GM06990 (cell line): ENCODE data around the gene TAF4.
"Not testable (repeated sequence)": the region's sequence is repeated elsewhere in the genome, so short reads cannot be mapped to it uniquely, and the experiment has no call there.

Experiments used
- DNase-seq: peaks from one replicate; pipeline ENCODE4 v3.0.0-alpha.2; 2011; ENCODE audit not compliant: insufficient read length; ENCODE audit errors: extremely low read depth
- H3K27me3 ChIP-seq: replicated peaks from 2 replicates; pipeline ENCODE4 v1.6.0; 2011; ENCODE audit warnings: low read length; ENCODE audit not compliant: control insufficient read depth, insufficient read depth
- H3K36me3 ChIP-seq: 2 replicates; pipeline ENCODE4 v1.5.1; 2011; ENCODE audit warnings: low read length; ENCODE audit not compliant: control insufficient read depth, insufficient read depth
- H3K4me3 ChIP-seq: replicated peaks from 2 replicates; pipeline ENCODE4 v1.5.1; 2011; ENCODE audit warnings: low read depth, mild to moderate bottlenecking, control low read depth, low read length
- TF ChIP-seq, protein P1 (sequence below): IDR thresholded peaks from 2 replicates; pipeline ENCODE4 v1.5.1; 2011; ENCODE audit warnings: low read length, control low read depth, mild to moderate bottlenecking, inconsistent platforms; ENCODE audit not compliant: insufficient read depth, poor library complexity, severe bottlenecking

The TAF4 gene

DNA sequence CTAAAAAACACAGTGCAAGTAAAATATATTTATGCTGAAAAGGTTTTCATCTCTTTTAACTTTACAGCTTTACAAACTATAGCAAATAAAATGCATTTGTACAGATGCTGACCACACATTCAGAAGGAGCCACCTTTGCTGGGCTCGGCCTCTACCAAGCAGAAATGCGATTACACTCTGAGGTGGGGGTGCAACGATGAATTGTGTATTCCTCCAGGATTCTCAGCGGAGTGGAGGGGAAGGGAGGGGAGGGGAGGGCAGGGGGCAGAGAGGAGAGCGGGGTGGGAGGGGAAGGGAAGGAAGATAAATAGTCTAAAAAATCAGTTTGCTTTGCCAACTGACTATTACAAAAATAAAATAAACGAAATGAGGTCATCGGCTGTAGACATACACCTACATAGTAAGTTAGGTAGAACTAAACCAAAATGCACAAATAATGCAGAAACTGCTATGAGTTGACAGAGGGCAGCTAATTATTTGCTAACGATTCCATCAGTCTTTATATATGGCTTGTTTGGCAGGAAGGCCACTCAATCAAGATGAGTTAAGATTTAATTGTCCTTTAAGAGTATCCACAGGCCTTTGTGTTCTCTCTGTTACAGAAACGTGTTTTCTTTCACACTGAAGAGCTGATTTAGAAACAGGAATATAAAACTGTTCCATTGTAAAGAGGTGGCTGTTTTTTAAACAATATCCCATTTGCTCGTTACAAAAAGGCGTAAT, 90.1 kb downstream of the TAF4 start:
- no peak overlapping the region for H3K4me3 ChIP-seq
- DNase-seq: no peak
- TF ChIP-seq, protein P1, sequence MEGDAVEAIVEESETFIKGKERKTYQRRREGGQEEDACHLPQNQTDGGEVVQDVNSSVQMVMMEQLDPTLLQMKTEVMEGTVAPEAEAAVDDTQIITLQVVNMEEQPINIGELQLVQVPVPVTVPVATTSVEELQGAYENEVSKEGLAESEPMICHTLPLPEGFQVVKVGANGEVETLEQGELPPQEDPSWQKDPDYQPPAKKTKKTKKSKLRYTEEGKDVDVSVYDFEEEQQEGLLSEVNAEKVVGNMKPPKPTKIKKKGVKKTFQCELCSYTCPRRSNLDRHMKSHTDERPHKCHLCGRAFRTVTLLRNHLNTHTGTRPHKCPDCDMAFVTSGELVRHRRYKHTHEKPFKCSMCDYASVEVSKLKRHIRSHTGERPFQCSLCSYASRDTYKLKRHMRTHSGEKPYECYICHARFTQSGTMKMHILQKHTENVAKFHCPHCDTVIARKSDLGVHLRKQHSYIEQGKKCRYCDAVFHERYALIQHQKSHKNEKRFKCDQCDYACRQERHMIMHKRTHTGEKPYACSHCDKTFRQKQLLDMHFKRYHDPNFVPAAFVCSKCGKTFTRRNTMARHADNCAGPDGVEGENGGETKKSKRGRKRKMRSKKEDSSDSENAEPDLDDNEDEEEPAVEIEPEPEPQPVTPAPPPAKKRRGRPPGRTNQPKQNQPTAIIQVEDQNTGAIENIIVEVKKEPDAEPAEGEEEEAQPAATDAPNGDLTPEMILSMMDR: no peak
- H3K27me3 ChIP-seq: no peaks in the 10 kb centered on the region
- H3K36me3 ChIP-seq: peaks cover 13% of the 10 kb centered on the region

DNA sequence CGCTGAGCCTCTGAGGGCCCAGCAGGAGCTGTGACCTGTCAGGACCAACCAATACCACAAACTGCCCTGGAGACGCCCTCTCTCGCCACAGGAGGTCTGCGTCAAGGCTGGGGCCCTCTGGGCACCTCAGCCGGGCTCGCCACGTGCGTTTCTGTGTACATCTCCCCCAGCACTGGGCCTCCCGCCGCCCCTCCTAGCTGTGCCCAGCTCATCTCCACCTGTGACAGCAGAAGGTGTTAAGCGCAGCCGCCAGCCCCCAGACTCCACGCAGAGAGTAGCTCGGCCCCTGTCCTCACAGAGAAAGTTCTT, 91.4 kb downstream of the TAF4 start:
- no peak overlapping the region for H3K4me3 ChIP-seq
- no peak for DNase-seq
- TF ChIP-seq, protein P1: no peak
- H3K27me3 ChIP-seq: no peaks in the 10 kb centered on the region
- peaks cover 13% of the 10 kb centered on the region for H3K36me3 ChIP-seq

DNA sequence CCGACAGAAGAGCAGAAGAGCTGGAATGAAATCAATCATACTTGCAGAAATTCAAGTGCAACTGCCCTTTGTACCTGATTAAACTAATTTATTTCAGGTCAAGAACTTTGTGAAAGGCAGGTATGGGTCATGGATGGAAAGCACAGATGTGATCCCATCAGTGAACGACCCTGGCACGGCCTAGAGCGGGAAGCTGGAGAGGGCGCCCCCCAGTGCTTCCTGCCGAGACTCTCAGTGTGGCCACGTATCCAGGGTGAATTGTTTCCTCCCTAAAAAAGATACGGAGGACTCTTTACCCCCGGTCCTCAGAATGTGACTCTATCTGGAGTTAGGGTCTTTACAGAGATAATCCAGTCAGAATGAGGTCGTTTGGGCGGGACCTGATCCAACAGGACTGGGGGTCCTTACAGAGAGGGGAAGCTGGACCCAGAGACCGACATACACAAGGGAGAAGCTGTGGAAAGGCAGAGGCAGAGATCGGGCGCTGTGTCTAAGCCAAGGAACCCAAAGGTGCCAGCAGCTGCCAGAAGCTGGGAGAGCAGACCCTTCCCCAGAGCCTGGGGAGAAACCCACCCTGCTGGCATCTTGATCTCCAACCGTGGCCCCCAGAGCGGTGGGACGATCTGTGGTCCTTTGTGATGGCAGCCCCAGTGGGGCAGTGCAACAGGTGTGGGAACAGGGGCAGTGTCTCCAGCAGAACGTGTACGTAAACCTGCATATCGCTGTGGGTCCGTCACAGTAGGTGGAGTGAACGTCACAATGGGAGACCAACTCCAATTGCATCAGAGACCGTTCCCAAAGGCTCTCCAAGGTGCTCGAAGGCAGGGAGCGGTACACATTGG, 91.9 kb downstream of the TAF4 start:
- Histone ChIP-seq H3K36me3 (peaks cover 13% of the 10 kb centered on the region), H3K27me3 (no peaks in the 10 kb centered on the region), H3K4me3 (no peak overlapping the region)
- no peak for DNase-seq
- TF ChIP-seq, protein P1: no peak

GRCh38 chr20:61972636-61973508, 92.8 kb downstream of the TAF4 start:
- Histone ChIP-seq H3K27me3 (no peaks in the 10 kb centered on the region), H3K4me3 (no peak overlapping the region), H3K36me3 (peaks cover 13% of the 10 kb centered on the region)
- TF ChIP-seq, protein P1: no peak
- DNase-seq: no peak

- not testable (repeated sequence) for H3K27me3 ChIP-seq, H3K4me3 ChIP-seq, DNase-seq
- peaks cover 12% of the 10 kb centered on the region for H3K36me3 ChIP-seq
Measured at GRCh38 chr20:61971595-61971994, 94.1 kb downstream of the TAF4 start.

DNA sequence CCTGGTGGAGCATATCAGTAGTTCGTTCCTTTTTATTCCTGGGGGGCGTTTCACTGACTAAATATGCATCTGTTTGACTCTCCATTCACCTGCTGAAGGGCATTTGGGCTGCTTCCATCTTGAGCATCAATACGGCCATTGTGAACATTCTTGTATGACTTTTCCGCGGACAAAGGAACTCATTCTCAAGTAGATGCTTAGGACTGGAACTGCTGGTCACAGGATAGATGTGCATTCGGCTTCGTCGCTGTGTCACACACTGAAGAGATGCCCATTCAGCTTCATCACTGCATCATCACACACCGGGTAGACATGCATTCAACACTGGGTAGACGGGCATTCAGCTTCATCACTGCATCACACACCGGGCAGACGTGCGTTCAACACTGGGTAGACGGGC, 95.3 kb downstream of the TAF4 start:
- no peaks in the 10 kb centered on the region for H3K27me3 ChIP-seq
- DNase-seq: no peak
- no peak overlapping the region for H3K4me3 ChIP-seq
- TF ChIP-seq, protein P1: no peak
- H3K36me3 ChIP-seq: peaks cover 7% of the 10 kb centered on the region
